ENCODE results near the gene ULK1.

Gene ULK1

DNA sequence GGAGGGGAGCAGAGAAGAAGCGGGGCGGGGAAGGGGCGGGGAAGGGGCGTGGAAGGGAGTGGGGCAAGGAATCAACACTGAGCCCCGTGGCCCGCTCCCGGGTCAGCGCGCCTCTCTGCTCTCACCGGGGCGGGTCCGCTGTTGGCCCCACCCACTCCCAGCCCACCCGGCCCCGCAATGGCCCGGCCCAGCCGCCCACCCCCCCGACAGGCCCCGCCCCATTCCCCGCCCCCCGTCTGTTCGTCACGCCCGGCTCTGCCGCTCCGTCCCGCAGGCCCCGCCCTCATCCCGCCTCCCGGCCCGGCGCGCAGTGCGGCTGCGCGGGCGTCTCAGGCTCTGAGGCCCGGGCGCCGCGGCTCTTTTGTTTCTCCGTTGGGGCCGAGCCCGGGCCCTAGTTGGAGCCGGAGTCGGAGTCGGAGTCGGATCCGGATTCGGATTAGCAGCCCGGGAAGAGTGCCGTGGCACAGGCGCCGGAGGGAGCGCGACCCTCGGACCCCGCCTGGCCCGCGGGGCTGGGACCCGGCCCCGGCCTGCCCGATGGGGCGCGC is at the start of gene ULK1 (continued):
- TF ChIP-seq, protein P1, sequence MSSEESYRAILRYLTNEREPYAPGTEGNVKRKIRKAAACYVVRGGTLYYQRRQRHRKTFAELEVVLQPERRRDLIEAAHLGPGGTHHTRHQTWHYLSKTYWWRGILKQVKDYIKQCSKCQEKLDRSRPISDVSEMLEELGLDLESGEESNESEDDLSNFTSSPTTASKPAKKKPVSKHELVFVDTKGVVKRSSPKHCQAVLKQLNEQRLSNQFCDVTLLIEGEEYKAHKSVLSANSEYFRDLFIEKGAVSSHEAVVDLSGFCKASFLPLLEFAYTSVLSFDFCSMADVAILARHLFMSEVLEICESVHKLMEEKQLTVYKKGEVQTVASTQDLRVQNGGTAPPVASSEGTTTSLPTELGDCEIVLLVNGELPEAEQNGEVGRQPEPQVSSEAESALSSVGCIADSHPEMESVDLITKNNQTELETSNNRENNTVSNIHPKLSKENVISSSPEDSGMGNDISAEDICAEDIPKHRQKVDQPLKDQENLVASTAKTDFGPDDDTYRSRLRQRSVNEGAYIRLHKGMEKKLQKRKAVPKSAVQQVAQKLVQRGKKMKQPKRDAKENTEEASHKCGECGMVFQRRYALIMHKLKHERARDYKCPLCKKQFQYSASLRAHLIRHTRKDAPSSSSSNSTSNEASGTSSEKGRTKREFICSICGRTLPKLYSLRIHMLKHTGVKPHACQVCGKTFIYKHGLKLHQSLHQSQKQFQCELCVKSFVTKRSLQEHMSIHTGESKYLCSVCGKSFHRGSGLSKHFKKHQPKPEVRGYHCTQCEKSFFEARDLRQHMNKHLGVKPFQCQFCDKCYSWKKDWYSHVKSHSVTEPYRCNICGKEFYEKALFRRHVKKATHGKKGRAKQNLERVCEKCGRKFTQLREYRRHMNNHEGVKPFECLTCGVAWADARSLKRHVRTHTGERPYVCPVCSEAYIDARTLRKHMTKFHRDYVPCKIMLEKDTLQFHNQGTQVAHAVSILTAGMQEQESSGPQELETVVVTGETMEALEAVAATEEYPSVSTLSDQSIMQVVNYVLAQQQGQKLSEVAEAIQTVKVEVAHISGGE (tag by site-specific recombination; conservative IDR thresholded peaks at IDR 0.05; ENCODE audit: low read depth), result peak; percentile 44; the same call in 1 of the 2 replicates
- TF ChIP-seq ZNF792 (tag by site-specific recombination; IDR thresholded peaks at IDR 0.05), result no peak
- TF ChIP-seq KLF7 (tag by site-specific recombination; IDR thresholded peaks at IDR 0.05; ENCODE audit: borderline replicate concordance), result no peak
- TF ChIP-seq, protein P2, sequence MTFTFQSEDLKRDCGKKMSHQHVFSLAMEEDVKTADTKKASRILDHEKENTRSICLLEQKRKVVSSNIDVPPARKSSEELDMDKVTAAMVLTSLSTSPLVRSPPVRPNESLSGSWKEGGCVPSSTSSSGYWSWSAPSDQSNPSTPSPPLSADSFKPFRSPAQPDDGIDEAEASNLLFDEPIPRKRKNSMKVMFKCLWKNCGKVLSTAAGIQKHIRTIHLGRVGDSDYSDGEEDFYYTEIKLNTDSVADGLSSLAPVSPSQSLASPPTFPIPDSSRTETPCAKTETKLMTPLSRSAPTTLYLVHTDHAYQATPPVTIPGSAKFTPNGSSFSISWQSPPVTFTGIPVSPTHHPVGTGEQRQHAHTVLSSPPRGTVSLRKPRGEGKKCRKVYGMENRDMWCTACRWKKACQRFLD (tag by site-specific recombination; IDR thresholded peaks at IDR 0.05), result no peak
- TF ChIP-seq SCRT2 (tag by site-specific recombination; IDR thresholded peaks at IDR 0.05), result no peak
- no peak for TF ChIP-seq ZNF658 (tag by site-specific recombination; IDR thresholded peaks at IDR 0.05)
- TF ChIP-seq ZNF10 (tag by site-specific recombination; IDR thresholded peaks at IDR 0.05), result no peak
- TF ChIP-seq, protein P3, sequence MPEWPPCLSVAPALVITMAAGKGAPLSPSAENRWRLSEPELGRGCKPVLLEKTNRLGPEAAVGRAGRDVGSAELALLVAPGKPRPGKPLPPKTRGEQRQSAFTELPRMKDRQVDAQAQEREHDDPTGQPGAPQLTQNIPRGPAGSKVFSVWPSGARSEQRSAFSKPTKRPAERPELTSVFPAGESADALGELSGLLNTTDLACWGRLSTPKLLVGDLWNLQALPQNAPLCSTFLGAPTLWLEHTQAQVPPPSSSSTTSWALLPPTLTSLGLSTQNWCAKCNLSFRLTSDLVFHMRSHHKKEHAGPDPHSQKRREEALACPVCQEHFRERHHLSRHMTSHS (tag by site-specific recombination; IDR thresholded peaks at IDR 0.05), result no peak
- TF ChIP-seq ZNF423 (tag by site-specific recombination; IDR thresholded peaks at IDR 0.05), result no peak
- TF ChIP-seq, protein P4, sequence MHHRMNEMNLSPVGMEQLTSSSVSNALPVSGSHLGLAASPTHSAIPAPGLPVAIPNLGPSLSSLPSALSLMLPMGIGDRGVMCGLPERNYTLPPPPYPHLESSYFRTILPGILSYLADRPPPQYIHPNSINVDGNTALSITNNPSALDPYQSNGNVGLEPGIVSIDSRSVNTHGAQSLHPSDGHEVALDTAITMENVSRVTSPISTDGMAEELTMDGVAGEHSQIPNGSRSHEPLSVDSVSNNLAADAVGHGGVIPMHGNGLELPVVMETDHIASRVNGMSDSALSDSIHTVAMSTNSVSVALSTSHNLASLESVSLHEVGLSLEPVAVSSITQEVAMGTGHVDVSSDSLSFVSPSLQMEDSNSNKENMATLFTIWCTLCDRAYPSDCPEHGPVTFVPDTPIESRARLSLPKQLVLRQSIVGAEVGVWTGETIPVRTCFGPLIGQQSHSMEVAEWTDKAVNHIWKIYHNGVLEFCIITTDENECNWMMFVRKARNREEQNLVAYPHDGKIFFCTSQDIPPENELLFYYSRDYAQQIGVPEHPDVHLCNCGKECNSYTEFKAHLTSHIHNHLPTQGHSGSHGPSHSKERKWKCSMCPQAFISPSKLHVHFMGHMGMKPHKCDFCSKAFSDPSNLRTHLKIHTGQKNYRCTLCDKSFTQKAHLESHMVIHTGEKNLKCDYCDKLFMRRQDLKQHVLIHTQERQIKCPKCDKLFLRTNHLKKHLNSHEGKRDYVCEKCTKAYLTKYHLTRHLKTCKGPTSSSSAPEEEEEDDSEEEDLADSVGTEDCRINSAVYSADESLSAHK (tag by site-specific recombination; IDR thresholded peaks at IDR 0.05), result no peak
- no peak for TF ChIP-seq ZNF571 (tag by site-specific recombination; IDR thresholded peaks at IDR 0.05)
- TF ChIP-seq ZNF473 (tag by site-specific recombination; IDR thresholded peaks at IDR 0.05), result no peak
- TF ChIP-seq SP2 (tag by site-specific recombination; IDR thresholded peaks at IDR 0.05), result peak; percentile 69
- TF ChIP-seq, protein P5, sequence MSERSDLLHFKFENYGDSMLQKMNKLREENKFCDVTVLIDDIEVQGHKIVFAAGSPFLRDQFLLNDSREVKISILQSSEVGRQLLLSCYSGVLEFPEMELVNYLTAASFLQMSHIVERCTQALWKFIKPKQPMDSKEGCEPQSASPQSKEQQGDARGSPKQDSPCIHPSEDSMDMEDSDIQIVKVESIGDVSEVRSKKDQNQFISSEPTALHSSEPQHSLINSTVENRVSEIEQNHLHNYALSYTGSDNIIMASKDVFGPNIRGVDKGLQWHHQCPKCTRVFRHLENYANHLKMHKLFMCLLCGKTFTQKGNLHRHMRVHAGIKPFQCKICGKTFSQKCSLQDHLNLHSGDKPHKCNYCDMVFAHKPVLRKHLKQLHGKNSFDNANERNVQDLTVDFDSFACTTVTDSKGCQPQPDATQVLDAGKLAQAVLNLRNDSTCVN (tag by site-specific recombination; optimal IDR thresholded peaks at IDR 0.05), result peak; percentile 56
- TF ChIP-seq SETDB1 (IDR thresholded peaks at IDR 0.05; ENCODE audit: insufficient read length, low read length), result no peak
- no peak for TF ChIP-seq ZNF501 (tag by site-specific recombination; IDR thresholded peaks at IDR 0.05)
- TF ChIP-seq SP3 (tag by site-specific recombination; IDR thresholded peaks at IDR 0.05), result peak; percentile 88
- TF ChIP-seq TCF7L2 (IDR thresholded peaks at IDR 0.05; ENCODE audit: borderline replicate concordance, low read depth, low read length), result no peak
- no peak for TF ChIP-seq ZNF433 (tag by site-specific recombination; IDR thresholded peaks at IDR 0.05; ENCODE audit: low read depth)
- no peak for TF ChIP-seq BCL11B (tag by site-specific recombination; IDR thresholded peaks at IDR 0.05; ENCODE audit: low read depth)
- TF ChIP-seq, protein P6, sequence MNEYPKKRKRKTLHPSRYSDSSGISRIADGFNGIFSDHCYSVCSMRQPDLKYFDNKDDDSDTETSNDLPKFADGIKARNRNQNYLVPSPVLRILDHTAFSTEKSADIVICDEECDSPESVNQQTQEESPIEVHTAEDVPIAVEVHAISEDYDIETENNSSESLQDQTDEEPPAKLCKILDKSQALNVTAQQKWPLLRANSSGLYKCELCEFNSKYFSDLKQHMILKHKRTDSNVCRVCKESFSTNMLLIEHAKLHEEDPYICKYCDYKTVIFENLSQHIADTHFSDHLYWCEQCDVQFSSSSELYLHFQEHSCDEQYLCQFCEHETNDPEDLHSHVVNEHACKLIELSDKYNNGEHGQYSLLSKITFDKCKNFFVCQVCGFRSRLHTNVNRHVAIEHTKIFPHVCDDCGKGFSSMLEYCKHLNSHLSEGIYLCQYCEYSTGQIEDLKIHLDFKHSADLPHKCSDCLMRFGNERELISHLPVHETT (tag by site-specific recombination; IDR thresholded peaks at IDR 0.05), result no peak
- no peak for TF ChIP-seq SALL2 (tag by site-specific recombination; IDR thresholded peaks at IDR 0.05; ENCODE audit: borderline replicate concordance)
- TF ChIP-seq ZNF76 (tag by site-specific recombination; IDR thresholded peaks at IDR 0.05; ENCODE audit: borderline replicate concordance, low read depth), result no peak
